ENCODE measurements around the gene CBX3. TPM values are rescaled to one million over a fixed set of nuclear protein-coding genes. Genes with fewer than 3 reads are reported as not detected.
"Not testable (repeated sequence)": the region's sequence is repeated elsewhere in the genome, so short reads cannot be mapped to it uniquely, and the experiment has no call there.

The CBX3 gene
- 270 TPM in 2 replicates for polyA plus RNA-seq (2013)

DNA sequence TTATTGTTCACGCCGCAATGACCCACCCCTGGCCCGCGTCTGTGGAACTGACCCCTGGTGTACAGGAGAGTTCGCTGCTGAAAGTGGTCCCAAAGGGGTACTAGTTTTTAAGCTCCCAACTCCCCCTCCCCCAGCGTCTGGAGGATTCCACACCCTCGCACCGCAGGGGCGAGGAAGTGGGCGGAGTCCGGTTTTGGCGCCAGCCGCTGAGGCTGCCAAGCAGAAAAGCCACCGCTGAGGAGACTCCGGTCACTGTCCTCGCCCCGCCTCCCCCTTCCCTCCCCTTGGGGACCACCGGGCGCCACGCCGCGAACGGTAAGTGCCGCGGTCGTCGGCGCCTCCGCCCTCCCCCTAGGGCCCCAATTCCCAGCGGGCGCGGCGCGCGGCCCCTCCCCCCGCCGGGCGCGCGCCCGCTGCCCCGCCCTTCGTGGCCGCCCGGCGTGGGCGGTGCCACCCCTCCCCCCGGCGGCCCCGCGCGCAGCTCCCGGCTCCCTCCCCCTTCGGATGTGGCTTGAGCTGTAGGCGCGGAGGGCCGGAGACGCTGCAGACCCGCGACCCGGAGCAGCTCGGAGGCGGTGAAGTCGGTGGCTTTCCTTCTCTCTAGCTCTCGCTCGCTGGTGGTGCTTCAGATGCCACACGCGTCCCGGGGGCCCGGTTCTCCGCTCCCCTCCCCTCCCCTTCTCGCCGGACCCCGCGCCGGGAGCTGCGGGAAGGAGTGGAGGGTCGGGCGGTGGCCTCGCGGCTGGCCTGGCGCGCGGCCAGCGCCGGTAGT lies at the start of gene CBX3:
Gene CBX3, plus strand, starts transcription at position 499 of the 772 bp plus-strand sequence. CDS start 1,254 bp downstream, outside the sequence.
- no CpG with 5 or more reads among the region's 86 CpGs for WGBS (ENCODE audit: extremely low coverage, insufficient coverage, insufficient read length)
- H3K79me1 ChIP-seq (ENCODE audit: low read length), result peaks cover 26% of the 10 kb centered on the region
- H2BK5ac ChIP-seq (ENCODE audit: low read depth, low read length, poor library complexity), result peak within 1 kb of the TSS; percentile 96
- peaks cover 34% of the 10 kb centered on the region for H3K79me2 ChIP-seq (ENCODE audit: control insufficient read depth, insufficient read depth, low read length, poor library complexity)
- peak within 1 kb of the TSS; percentile 35 for H2BK12ac ChIP-seq (ENCODE audit: low read length)
- H2AK5ac ChIP-seq (ENCODE audit: low read length), result peak within 1 kb of the TSS; percentile 71
- peak within 1 kb of the TSS; percentile 96 for H3K9ac ChIP-seq (ENCODE audit: low read length)
- H3K23ac ChIP-seq (ENCODE audit: low read length), result no peak within 1 kb of the TSS
- H3K4ac ChIP-seq (ENCODE audit: low read depth, low read length), result peak within 1 kb of the TSS; percentile 96
- peak within 1 kb of the TSS; percentile 71 for H3K4me2 ChIP-seq (ENCODE audit: low read length)
- H4K12ac ChIP-seq (ENCODE audit: low read depth, low read length), result peak within 1 kb of the TSS; percentile 94
- H4K8ac ChIP-seq (ENCODE audit: low read depth, low read length), result peak within 1 kb of the TSS; percentile 96
- peak within 1 kb of the TSS; percentile 96 for H3K18ac ChIP-seq (ENCODE audit: low read length)
- no peaks in the 10 kb centered on the region for H3K27me3 ChIP-seq (ENCODE audit: insufficient read depth, low read length)
- H4K91ac ChIP-seq (ENCODE audit: low read depth, low read length), result peak within 1 kb of the TSS; percentile 99
- no peaks in the 10 kb centered on the region for H3K9me3 ChIP-seq (ENCODE audit: insufficient read depth, low read depth, low read length)
- peak within 1 kb of the TSS; percentile 100 for H3K4me3 ChIP-seq (ENCODE audit: low read depth, low read length)
- peak within 1 kb of the TSS; percentile 97 for H2BK120ac ChIP-seq (ENCODE audit: insufficient read depth, low read length, poor library complexity)
- no peaks in the 10 kb centered on the region for H3K4me1 ChIP-seq (ENCODE audit: control insufficient read depth in 1 of 2, insufficient read depth in 2 of 2, low read length in 2 of 2)
- DNase-seq, result peak; percentile 78 to 85
- H3K27ac ChIP-seq (ENCODE audit: low read depth, low read length), result peak within 1 kb of the TSS; percentile 99
- H3K36me3 ChIP-seq (ENCODE audit: control insufficient read depth in 1 of 2, insufficient read depth in 2 of 2, low read length in 2 of 2), result peaks cover 3 to 6% of the 10 kb centered on the region in 2 experiments
- peak within 1 kb of the TSS; percentile 99 for H3K14ac ChIP-seq (ENCODE audit: low read length)
- peak within 1 kb of the TSS; percentile 78 for H2AFZ ChIP-seq (ENCODE audit: insufficient read depth, low read length, poor library complexity)

DNA sequence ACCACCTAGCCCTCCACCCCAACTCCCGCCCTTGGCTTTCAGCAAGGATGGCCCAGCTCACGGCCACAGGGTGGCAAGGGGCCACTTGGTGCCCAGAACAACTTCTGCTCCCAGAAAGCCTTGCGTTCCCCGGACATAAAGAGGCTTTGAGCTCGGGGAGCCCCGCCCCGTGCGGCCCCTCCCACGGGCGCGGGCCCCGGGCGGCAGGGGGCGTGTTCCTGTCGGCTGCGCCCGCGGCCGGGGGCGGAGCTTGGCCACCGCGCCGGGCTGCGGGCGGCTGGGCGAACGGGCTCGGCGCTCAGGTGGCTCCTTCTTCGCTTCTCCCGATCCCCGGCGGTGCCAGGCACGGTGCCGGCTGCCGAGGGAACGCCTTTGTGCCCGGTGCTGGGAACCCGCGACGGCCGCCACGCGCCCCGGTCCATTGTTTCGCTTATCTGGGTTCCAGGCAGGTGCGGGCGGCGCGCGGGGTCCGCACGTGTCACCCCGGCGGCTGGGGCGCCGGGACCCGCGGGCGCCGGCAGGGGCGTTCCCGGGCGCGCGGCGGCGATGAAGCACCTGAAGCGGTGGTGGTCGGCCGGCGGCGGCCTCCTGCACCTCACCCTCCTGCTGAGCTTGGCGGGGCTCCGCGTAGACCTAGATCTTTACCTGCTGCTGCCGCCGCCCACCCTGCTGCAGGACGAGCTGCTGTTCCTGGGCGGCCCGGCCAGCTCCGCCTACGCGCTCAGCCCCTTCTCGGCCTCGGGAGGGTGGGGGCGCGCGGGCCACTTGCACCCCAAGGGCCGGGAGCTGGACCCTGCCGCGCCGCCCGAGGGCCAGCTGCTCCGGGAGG lies 49.4 kb upstream of the CBX3 start, which contains the start of gene NFE2L3:
Gene NFE2L3, plus strand, starts transcription at position 246 of the 829 bp plus-strand sequence. Its CDS starts 301 bp downstream, at position 547.
- H3K9ac ChIP-seq (ENCODE audit: low read length), result peak within 1 kb of the TSS; percentile 39
- H4K12ac ChIP-seq (ENCODE audit: low read depth, low read length), result peak within 1 kb of the TSS; percentile 55
- no peak within 1 kb of the TSS for H2BK12ac ChIP-seq (ENCODE audit: low read length)
- no peaks in the 10 kb centered on the region for H3K79me2 ChIP-seq (ENCODE audit: control insufficient read depth, insufficient read depth, low read length, poor library complexity)
- peak within 1 kb of the TSS; percentile 60 for H2AFZ ChIP-seq (ENCODE audit: insufficient read depth, low read length, poor library complexity)
- peak within 1 kb of the TSS; percentile 90 for H3K4me2 ChIP-seq (ENCODE audit: low read length)
- peaks cover 13 to 28% of the 10 kb centered on the region in 2 experiments for H3K4me1 ChIP-seq (ENCODE audit: control insufficient read depth in 1 of 2, insufficient read depth in 2 of 2, low read length in 2 of 2)
- WGBS (ENCODE audit: extremely low coverage, insufficient coverage, insufficient read length), result no CpG with 5 or more reads among the region's 95 CpGs
- H4K8ac ChIP-seq (ENCODE audit: low read depth, low read length), result peak within 1 kb of the TSS; percentile 89
- peaks cover 5% of the 10 kb centered on the region for H3K27me3 ChIP-seq (ENCODE audit: insufficient read depth, low read length)
- peak within 1 kb of the TSS; percentile 79 for H3K4me3 ChIP-seq (ENCODE audit: low read depth, low read length)
- H2BK5ac ChIP-seq (ENCODE audit: low read depth, low read length, poor library complexity), result peak within 1 kb of the TSS; percentile 49
- H3K9me3 ChIP-seq (ENCODE audit: insufficient read depth, low read depth, low read length), result peaks cover 5% of the 10 kb centered on the region
- H3K18ac ChIP-seq (ENCODE audit: low read length), result peak within 1 kb of the TSS; percentile 73
- no peak within 1 kb of the TSS for H3K27ac ChIP-seq (ENCODE audit: low read depth, low read length)
- no peak within 1 kb of the TSS for H3K23ac ChIP-seq (ENCODE audit: low read length)
- H3K79me1 ChIP-seq (ENCODE audit: low read length), result peaks cover 13% of the 10 kb centered on the region
- H3K14ac ChIP-seq (ENCODE audit: low read length), result peak within 1 kb of the TSS; percentile 54
- H3K4ac ChIP-seq (ENCODE audit: low read depth, low read length), result peak within 1 kb of the TSS; percentile 36
- H4K91ac ChIP-seq (ENCODE audit: low read depth, low read length), result peak within 1 kb of the TSS; percentile 71
- peak within 1 kb of the TSS; percentile 56 for H2AK5ac ChIP-seq (ENCODE audit: low read length)
- DNase-seq, result peak; percentile 63 to 88
- H2BK120ac ChIP-seq (ENCODE audit: insufficient read depth, low read length, poor library complexity), result peak within 1 kb of the TSS; percentile 50
- no peaks in the 10 kb centered on the region for H3K36me3 ChIP-seq (ENCODE audit: control insufficient read depth in 1 of 2, insufficient read depth in 2 of 2, low read length in 2 of 2)

DNA sequence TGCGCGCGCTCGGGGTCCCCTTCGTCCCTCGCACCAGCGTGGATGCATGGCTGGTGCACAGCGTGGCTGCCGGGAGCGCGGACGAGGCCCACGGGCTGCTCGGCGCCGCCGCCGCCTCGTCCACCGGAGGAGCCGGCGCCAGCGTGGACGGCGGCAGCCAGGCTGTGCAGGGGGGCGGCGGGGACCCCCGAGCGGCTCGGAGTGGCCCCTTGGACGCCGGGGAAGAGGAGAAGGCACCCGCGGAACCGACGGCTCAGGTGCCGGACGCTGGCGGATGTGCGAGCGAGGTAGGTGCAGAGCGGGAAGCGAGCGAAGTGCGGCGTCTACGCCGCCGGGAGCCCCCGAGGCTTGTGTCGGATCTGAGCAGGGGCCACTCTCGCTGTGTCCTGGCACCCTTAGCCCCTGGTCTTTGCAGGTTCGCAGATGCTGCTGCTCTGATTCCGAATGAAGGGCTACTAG lies 48.7 kb upstream of the CBX3 start:
- Histone ChIP-seq H3K4me1 (ENCODE audit: control insufficient read depth in 1 of 2, insufficient read depth in 2 of 2, low read length in 2 of 2) (peaks cover 13 to 30% of the 10 kb centered on the region in 2 experiments), H4K8ac (ENCODE audit: low read depth, low read length) (peak overlapping the region; percentile 20), H3K9ac (ENCODE audit: low read length) (peak overlapping the region; percentile 39), H3K79me1 (ENCODE audit: low read length) (peaks cover 13% of the 10 kb centered on the region), H3K4ac (ENCODE audit: low read depth, low read length) (peak overlapping the region; percentile 36), H2BK120ac (ENCODE audit: insufficient read depth, low read length, poor library complexity) (peak overlapping the region; percentile 50), H3K18ac (ENCODE audit: low read length) (peak overlapping the region; percentile 54), H4K91ac (ENCODE audit: low read depth, low read length) (peak overlapping the region; percentile 52), H3K4me3 (ENCODE audit: low read depth, low read length) (peak overlapping the region; percentile 79), H3K4me2 (ENCODE audit: low read length) (peak overlapping the region; percentile 90)
- not testable (repeated sequence) for H3K27ac ChIP-seq (ENCODE audit: low read depth, low read length); H2BK5ac ChIP-seq (ENCODE audit: low read depth, low read length, poor library complexity); H4K12ac ChIP-seq (ENCODE audit: low read depth, low read length); H3K14ac ChIP-seq (ENCODE audit: low read length); H3K79me2 ChIP-seq (ENCODE audit: control insufficient read depth, insufficient read depth, low read length, poor library complexity); H2BK12ac ChIP-seq (ENCODE audit: low read length); H3K27me3 ChIP-seq (ENCODE audit: insufficient read depth, low read length); H3K36me3 ChIP-seq (ENCODE audit: control insufficient read depth in 1 of 2, insufficient read depth in 2 of 2, low read length in 2 of 2); H2AK5ac ChIP-seq (ENCODE audit: low read length); H3K9me3 ChIP-seq (ENCODE audit: insufficient read depth, low read depth, low read length); DNase-seq; H3K23ac ChIP-seq (ENCODE audit: low read length); H2AFZ ChIP-seq (ENCODE audit: insufficient read depth, low read length, poor library complexity)
- WGBS (ENCODE audit: extremely low coverage, insufficient coverage, insufficient read length), result no CpG with 5 or more reads among the region's 54 CpGs

DNA sequence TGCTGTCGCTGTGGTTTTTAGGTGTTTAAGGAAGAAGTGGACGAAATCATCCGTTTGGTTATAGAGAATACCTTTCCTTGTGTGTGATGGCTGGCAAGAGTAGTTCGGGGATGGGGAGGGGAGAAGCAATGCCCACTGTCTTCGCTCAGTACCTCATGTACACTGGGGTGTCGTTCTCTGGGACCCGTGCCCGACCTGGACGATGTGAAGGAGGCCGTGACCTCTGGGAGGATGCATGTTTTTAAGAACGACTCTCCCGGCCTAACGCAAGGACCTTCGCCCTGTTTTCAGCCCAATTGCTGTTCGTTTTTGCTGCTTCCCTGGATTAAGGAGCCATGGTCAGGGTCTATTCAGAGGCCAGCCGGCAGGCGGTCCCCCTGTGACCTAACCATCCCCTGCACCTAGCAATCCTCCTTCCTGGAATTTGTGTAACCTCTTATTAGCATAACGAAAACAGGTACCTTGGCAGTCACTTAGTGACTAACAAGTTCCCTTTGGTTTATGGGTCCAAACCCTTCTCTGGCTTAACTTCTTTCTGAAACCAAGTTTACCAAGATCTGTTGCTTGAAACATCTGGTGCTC lies 48.2 kb upstream of the CBX3 start:
- peak in 1 of 2 donors; percentile 29 for DNase-seq
- H3K4me3 ChIP-seq (ENCODE audit: low read depth, low read length), result peak overlapping the region; percentile 63
- no peak overlapping the region for H3K23ac ChIP-seq (ENCODE audit: low read length)
- peak overlapping the region; percentile 39 for H3K9ac ChIP-seq (ENCODE audit: low read length)
- H3K9me3 ChIP-seq (ENCODE audit: insufficient read depth, low read depth, low read length), result peaks cover 5% of the 10 kb centered on the region
- H3K36me3 ChIP-seq (ENCODE audit: control insufficient read depth in 1 of 2, insufficient read depth in 2 of 2, low read length in 2 of 2), result no peaks in the 10 kb centered on the region
- no CpG with 5 or more reads among the region's 18 CpGs for WGBS (ENCODE audit: extremely low coverage, insufficient coverage, insufficient read length)
- H3K14ac ChIP-seq (ENCODE audit: low read length), result peak overlapping the region; percentile 5
- H3K27me3 ChIP-seq (ENCODE audit: insufficient read depth, low read length), result peaks cover 5% of the 10 kb centered on the region
- peaks cover 14 to 32% of the 10 kb centered on the region in 2 experiments for H3K4me1 ChIP-seq (ENCODE audit: control insufficient read depth in 1 of 2, insufficient read depth in 2 of 2, low read length in 2 of 2)
- H3K18ac ChIP-seq (ENCODE audit: low read length), result peak overlapping the region; percentile 54
- no peak overlapping the region for H2BK120ac ChIP-seq (ENCODE audit: insufficient read depth, low read length, poor library complexity)
- H3K4ac ChIP-seq (ENCODE audit: low read depth, low read length), result peak overlapping the region; percentile 24
- H2AFZ ChIP-seq (ENCODE audit: insufficient read depth, low read length, poor library complexity), result peak overlapping the region; percentile 28
- H4K8ac ChIP-seq (ENCODE audit: low read depth, low read length), result peak overlapping the region; percentile 20
- H4K12ac ChIP-seq (ENCODE audit: low read depth, low read length), result no peak overlapping the region
- H3K79me2 ChIP-seq (ENCODE audit: control insufficient read depth, insufficient read depth, low read length, poor library complexity), result no peaks in the 10 kb centered on the region
- H3K4me2 ChIP-seq (ENCODE audit: low read length), result peak overlapping the region; percentile 90
- H2BK5ac ChIP-seq (ENCODE audit: low read depth, low read length, poor library complexity), result no peak overlapping the region
- H2AK5ac ChIP-seq (ENCODE audit: low read length), result no peak overlapping the region
- peaks cover 13% of the 10 kb centered on the region for H3K79me1 ChIP-seq (ENCODE audit: low read length)
- H3K27ac ChIP-seq (ENCODE audit: low read depth, low read length), result peak overlapping the region; percentile 38
- peak overlapping the region; percentile 23 for H4K91ac ChIP-seq (ENCODE audit: low read depth, low read length)
- H2BK12ac ChIP-seq (ENCODE audit: low read length), result peak overlapping the region; percentile 37
